HepG2 (cell line): ENCODE measurements around the gene AGBL1. TPM values are rescaled to one million over a fixed set of nuclear protein-coding genes. Genes with fewer than 3 reads are reported as not detected.

Experiments
- ATAC-seq: fragments of 200-7000 bp; cut with Tn5 transposase; 3 replicates; pipeline ENCODE4 v1.9.1; 2020; ENCODE audit warnings: mild to moderate bottlenecking, moderate library complexity
- BruUV-seq: library from RNA; stranded (reverse); fragments of 400-500 nt; replicated peaks from 2 replicates; lab custom pipeline; 2021; lab: Mats Ljungman, UMichigan
- CTCF ChIA-PET: fragments of 300-600 bp; formaldehyde crosslinking; extraction: SDS; loops from one replicate; lab custom pipeline; 2021; ENCODE audit warnings: low total read pairs, inconsistent platforms, low intra/inter-chr PET ratio; lab: Yijun Ruan, JAX
- POLR2A ChIA-PET: fragments of 350-600 bp; sonication (Branson Sonifier 250); formaldehyde crosslinking; loops from one replicate; lab custom pipeline; 2020; ENCODE audit warnings: antibody characterized with exemption, inconsistent platforms; lab: Yijun Ruan, JAX
- DNase-seq: peaks from one replicate; pipeline ENCODE4 v3.0.0-alpha.2; 2015; ENCODE audit warnings: low spot score
- FAIRE-seq: peaks from 3 replicates; lab custom pipeline; 2011; peaks lifted over from hg19 to GRCh38; lab: Jason Lieb, UNC
- H2AFZ ChIP-seq: one replicate; pipeline ENCODE4 v1.6.1; 2011; ENCODE audit warnings: low read length, inconsistent platforms
- H3K27ac ChIP-seq: fragments of 300-600 bp; 3 replicates; pipeline ENCODE4 v1.8.0; 2011; ENCODE audit warnings: mixed run types, mild to moderate bottlenecking, mixed read lengths, low read length, inconsistent platforms; ENCODE audit not compliant: insufficient read depth; ENCODE audit errors: extremely low read length
- H3K27me3 ChIP-seq, 2 experiments: fragments of 200-600 bp in 1 of 2; 2 replicates in 1 of 2; 3 replicates in 1 of 2; pipeline versions ENCODE4 v1.6.0 to v1.8.0; 2011; ENCODE audit warnings: low read length in 2 of 2, mild to moderate bottlenecking in 2 of 2, moderate library complexity in 2 of 2, inconsistent platforms in 1 of 2; ENCODE audit not compliant: insufficient read depth in 2 of 2, control insufficient read depth in 1 of 2
- H3K36me3 ChIP-seq, 2 experiments: fragments of 200-600 bp in 1 of 2; replicated peaks in 1 of 2; 2 replicates in 1 of 2; 3 replicates in 1 of 2; pipeline versions ENCODE4 v1.5.1 to v1.8.0; 2011; ENCODE audit warnings: low read length in 2 of 2, inconsistent platforms in 1 of 2; ENCODE audit not compliant: insufficient read depth in 2 of 2, control insufficient read depth in 1 of 2
- H3K4me1 ChIP-seq: 2 replicates; pipeline ENCODE4 v1.5.1; 2012; ENCODE audit warnings: low read length, inconsistent platforms; ENCODE audit not compliant: insufficient read depth
- H3K4me2 ChIP-seq: 2 replicates; pipeline ENCODE4 v1.6.0; 2011; ENCODE audit warnings: low read depth, low read length, inconsistent platforms
- H3K4me3 ChIP-seq, 3 experiments: fragments of 200-600 bp in 1 of 3; sonication (generic), shearing (Covaris generic) in 1 of 3; replicated peaks in 1 of 3; 2 replicates each; pipeline ENCODE4 v1.5.1; 2011 to 2016; ENCODE audit warnings: low read length in 3 of 3, inconsistent platforms in 2 of 3, low read depth in 2 of 3, mild to moderate bottlenecking in 2 of 3, control low read depth in 1 of 3, mixed read lengths in 1 of 3; ENCODE audit not compliant: insufficient read depth in 1 of 3
- H3K79me2 ChIP-seq: one replicate; pipeline ENCODE4 v1.6.1; 2011; ENCODE audit warnings: low read length, inconsistent platforms; ENCODE audit not compliant: insufficient read depth
- H3K9ac ChIP-seq: 2 replicates; pipeline ENCODE4 v1.6.0; 2011; ENCODE audit warnings: mild to moderate bottlenecking, low read depth, low read length, inconsistent platforms; ENCODE audit not compliant: insufficient read depth
- H3K9me3 ChIP-seq: 2 replicates; pipeline ENCODE4 v1.5.1; 2012; ENCODE audit warnings: mild to moderate bottlenecking, low read length
- H4K20me1 ChIP-seq: 2 replicates; pipeline ENCODE4 v1.6.0; 2011; ENCODE audit warnings: inconsistent platforms, mild to moderate bottlenecking, low read length, moderate library complexity; ENCODE audit not compliant: insufficient read depth
- ELF1 ChIP-seq: sonication (generic); formaldehyde crosslinking; IDR thresholded peaks from 2 replicates; pipeline ENCODE4 v1.4.0; 2020; ENCODE audit warnings: missing genetic modification reagents
- FOSL1 ChIP-seq: sonication (generic); formaldehyde crosslinking; IDR thresholded peaks from 2 replicates; pipeline ENCODE4 v1.9.0; 2021; ENCODE audit warnings: missing genetic modification reagents, borderline replicate concordance
- GFI1 ChIP-seq: sonication (generic); formaldehyde crosslinking; IDR thresholded peaks from 2 replicates; pipeline ENCODE4 v1.5.0; 2020; ENCODE audit warnings: missing genetic modification reagents, mild to moderate bottlenecking, borderline replicate concordance
- HOXD1 ChIP-seq: sonication (generic); formaldehyde crosslinking; IDR thresholded peaks from 2 replicates; pipeline ENCODE4 v1.5.0; 2020; ENCODE audit warnings: missing genetic modification reagents
- RXRA ChIP-seq: sonication (generic); formaldehyde crosslinking; IDR thresholded peaks from 2 replicates; pipeline ENCODE4 v1.5.1; 2020; ENCODE audit warnings: missing genetic modification reagents
- RXRB ChIP-seq: IDR thresholded peaks from 2 replicates; pipeline ENCODE4 v1.6.1; 2016; ENCODE audit warnings: borderline replicate concordance, missing genetic modification reagents, missing compliant biosample characterization
- SIX4 ChIP-seq: sonication (generic); formaldehyde crosslinking; IDR thresholded peaks from 2 replicates; pipeline ENCODE4 v1.4.0; 2020; ENCODE audit warnings: missing genetic modification reagents
- SP2 ChIP-seq: sonication (generic); formaldehyde crosslinking; IDR thresholded peaks from 2 replicates; pipeline ENCODE4 v1.5.1; 2020; ENCODE audit warnings: mild to moderate bottlenecking, missing genetic modification reagents
- SUZ12 ChIP-seq: fragments of 150-350 bp; IDR thresholded peaks from 2 replicates; pipeline ENCODE4 v1.6.1; 2014; ENCODE audit warnings: low read depth, low read length
- U2AF2 ChIP-seq: fragments of 200-400 bp; formaldehyde crosslinking; IDR thresholded peaks from 2 replicates; pipeline ENCODE4 v1.6.1; 2017; ENCODE audit warnings: low read depth, mild to moderate bottlenecking, low read length
- ZNF503 ChIP-seq: sonication (generic); formaldehyde crosslinking; IDR thresholded peaks from 2 replicates; pipeline ENCODE4 v1.4.0; 2020; ENCODE audit warnings: missing genetic modification reagents
- ZNF550 ChIP-seq: sonication (generic); formaldehyde crosslinking; IDR thresholded peaks from 2 replicates; pipeline ENCODE4 v1.4.0; 2020; ENCODE audit warnings: mild to moderate bottlenecking, missing genetic modification reagents, borderline replicate concordance
- ZNF749 ChIP-seq: sonication (generic); formaldehyde crosslinking; IDR thresholded peaks from 2 replicates; pipeline ENCODE4 v1.8.0; 2022; ENCODE audit warnings: mild to moderate bottlenecking, missing genetic modification reagents, moderate library complexity, borderline replicate concordance
- ZNF790 ChIP-seq: sonication (generic); formaldehyde crosslinking; IDR thresholded peaks from 2 replicates; pipeline ENCODE4 v1.8.0; 2022; ENCODE audit warnings: missing genetic modification reagents, mild to moderate bottlenecking, borderline replicate concordance
- WGBS: methylation state at CpG from one replicate; pipeline ENCODE4 v1.1.6; 2017; ENCODE audit warnings: low lambda C conversion rate; 5-methylcytosine and 5-hydroxymethylcytosine counted together
- in situ Hi-C: cut with HindIII; loops from 2 replicates; pipeline ENCODE4 v1.10.0; 2017; ENCODE audit warnings: low pct_unique_long_range_greater_than_20kb; ENCODE audit not compliant: extremely low pct_ligation_motif_present
- intact Hi-C: fragments of 100-400 bp; cut with micrococcal nuclease; formaldehyde crosslinking; loops from one replicate; pipeline ENCODE4 v1.10.0; 2022; ENCODE audit not compliant: unreplicated experiment
- polyA plus RNA-seq, 8 experiments: library from polyadenylated mRNA; depleted of rRNA in 3 of 8; stranded (reverse) in 7 of 8; unstranded in 1 of 8; fragments of >200 nt; fragmentation: Illumina TruSeq in 4 of 8; extraction: Trizol in 4 of 8; gene quantifications; 2 replicates each; pipeline versions ENCODE4 v1.2.1 to v1.2.3, GENCODE V29; 2011 to 2016; ENCODE audit warnings: low read depth in 4 of 8, missing spikeins in 1 of 8, mixed read lengths in 1 of 8; ENCODE audit not compliant: insufficient read depth in 1 of 8
- total RNA-seq, 5 experiments: library from RNA; depleted of rRNA; stranded (reverse); fragments of >200 nt; fragmentation: Illumina TruSeq; extraction: Trizol; gene quantifications; 2 replicates each; pipeline ENCODE4 v1.2.3, GENCODE V29; 2016; ENCODE audit warnings: low read depth in 1 of 5
- TF ChIP-seq, protein P1 (sequence below): sonication (generic); formaldehyde crosslinking; IDR thresholded peaks from 2 replicates; pipeline ENCODE4 v1.4.0; 2020; ENCODE audit warnings: missing genetic modification reagents, borderline replicate concordance

Gene AGBL1
- total and polyA plus RNA-seq, 2 of the 13 experiments (the other 11 are each of a cell fraction or from before 2014, with no cell fraction given): 0.01 TPM; not detected in 1

DNA sequence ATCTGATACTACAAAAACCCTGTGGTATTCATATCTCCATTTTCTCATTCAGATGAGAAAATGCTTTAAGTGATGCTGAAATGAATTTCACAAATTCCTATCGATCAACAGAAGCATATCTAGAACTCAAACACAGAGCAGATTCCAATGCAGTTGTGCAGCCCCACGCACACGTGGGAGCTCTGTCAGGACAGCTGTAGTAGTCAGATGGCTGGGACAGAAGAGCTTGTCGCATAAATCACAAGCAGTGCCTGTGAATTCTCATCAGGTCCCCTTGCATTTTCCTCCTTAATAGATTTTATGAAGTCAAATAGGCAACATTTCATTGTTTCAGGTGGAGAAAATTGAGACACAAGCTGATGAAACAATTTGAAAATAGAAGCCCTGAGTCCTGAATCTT lies 792.3 kb downstream of the AGBL1 start:
- TF ChIP-seq ZNF749: no peak

DNA sequence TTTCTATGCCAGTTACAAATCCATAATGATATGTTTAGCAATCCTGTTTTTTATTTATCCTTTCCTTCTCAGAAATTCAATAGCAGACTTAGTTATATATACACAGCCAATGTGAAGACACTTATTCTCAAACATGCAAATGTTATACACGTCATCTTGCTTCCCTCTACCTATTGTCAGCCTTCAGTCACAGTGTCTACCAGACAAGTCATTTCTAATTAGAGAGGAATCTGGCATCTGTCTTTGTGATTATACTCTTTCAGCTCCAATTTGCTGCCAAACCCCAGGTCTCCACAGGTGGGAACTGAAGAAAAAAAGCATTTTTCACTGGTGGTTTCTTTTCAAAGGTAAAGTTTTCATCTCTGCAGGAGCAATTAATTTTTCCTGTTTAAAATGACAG lies 793.1 kb downstream of the AGBL1 start:
- H3K79me2 ChIP-seq: no peaks in the 10 kb centered on the region
- ChIA-PET CTCF (no interaction called here), POLR2A (no interaction called here)
- no peaks in the 10 kb centered on the region for H3K4me1 ChIP-seq
- intact Hi-C loops: no loop called here
- H3K27ac ChIP-seq: no peak overlapping the region
- WGBS: 26% methylated on average over 1 of the region's 1 CpG
- H4K20me1 ChIP-seq: no peaks in the 10 kb centered on the region
- no peak overlapping the region for H3K4me3 ChIP-seq
- H3K4me2 ChIP-seq: no peak overlapping the region
- ATAC-seq: no peak
- H3K9ac ChIP-seq: no peak overlapping the region
- DNase-seq: no peak
- no TSS peak for BruUV-seq
- H3K27me3 ChIP-seq: no peaks in the 10 kb centered on the region
- no peak for FAIRE-seq
- H3K36me3 ChIP-seq: no peaks in the 10 kb centered on the region
- in situ Hi-C loops: no loop called here
- peaks cover 82% of the 10 kb centered on the region for H3K9me3 ChIP-seq
- no peak overlapping the region for H2AFZ ChIP-seq
- TF ChIP-seq ZNF503 (CRISPR knock-in tag): no peak
- no peak for TF ChIP-seq ELF1 (CRISPR knock-in tag)
- TF ChIP-seq FOSL1 (CRISPR knock-in tag): no peak
- no peak for TF ChIP-seq HOXD1
- TF ChIP-seq RXRA (CRISPR knock-in tag): no peak
- no peak for TF ChIP-seq SIX4 (CRISPR knock-in tag)
- no peak for TF ChIP-seq ZNF790 (CRISPR knock-in tag)
- no peak for TF ChIP-seq GFI1 (CRISPR knock-in tag)
- no peak for TF ChIP-seq SP2 (CRISPR knock-in tag)
- no peak for TF ChIP-seq U2AF2
- no peak for TF ChIP-seq ZNF550 (CRISPR knock-in tag)
- TF ChIP-seq RXRB (CRISPR knock-in tag): no peak
- TF ChIP-seq, protein P1, sequence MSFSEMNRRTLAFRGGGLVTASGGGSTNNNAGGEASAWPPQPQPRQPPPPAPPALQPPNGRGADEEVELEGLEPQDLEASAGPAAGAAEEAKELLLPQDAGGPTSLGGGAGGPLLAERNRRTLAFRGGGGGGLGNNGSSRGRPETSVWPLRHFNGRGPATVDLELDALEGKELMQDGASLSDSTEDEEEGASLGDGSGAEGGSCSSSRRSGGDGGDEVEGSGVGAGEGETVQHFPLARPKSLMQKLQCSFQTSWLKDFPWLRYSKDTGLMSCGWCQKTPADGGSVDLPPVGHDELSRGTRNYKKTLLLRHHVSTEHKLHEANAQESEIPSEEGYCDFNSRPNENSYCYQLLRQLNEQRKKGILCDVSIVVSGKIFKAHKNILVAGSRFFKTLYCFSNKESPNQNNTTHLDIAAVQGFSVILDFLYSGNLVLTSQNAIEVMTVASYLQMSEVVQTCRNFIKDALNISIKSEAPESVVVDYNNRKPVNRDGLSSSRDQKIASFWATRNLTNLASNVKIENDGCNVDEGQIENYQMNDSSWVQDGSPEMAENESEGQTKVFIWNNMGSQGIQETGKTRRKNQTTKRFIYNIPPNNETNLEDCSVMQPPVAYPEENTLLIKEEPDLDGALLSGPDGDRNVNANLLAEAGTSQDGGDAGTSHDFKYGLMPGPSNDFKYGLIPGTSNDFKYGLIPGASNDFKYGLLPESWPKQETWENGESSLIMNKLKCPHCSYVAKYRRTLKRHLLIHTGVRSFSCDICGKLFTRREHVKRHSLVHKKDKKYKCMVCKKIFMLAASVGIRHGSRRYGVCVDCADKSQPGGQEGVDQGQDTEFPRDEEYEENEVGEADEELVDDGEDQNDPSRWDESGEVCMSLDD: no peak
- TF ChIP-seq SUZ12: no peak

More for the DNA sequence above, 792.3 kb downstream of the AGBL1 start:
- Histone ChIP-seq H3K9ac (no peak overlapping the region), H4K20me1 (no peaks in the 10 kb centered on the region), H3K4me3 (no peak overlapping the region), H3K27me3 (no peaks in the 10 kb centered on the region), H3K9me3 (peaks cover 82% of the 10 kb centered on the region), H3K79me2 (no peaks in the 10 kb centered on the region), H2AFZ (no peak overlapping the region), H3K36me3 (no peaks in the 10 kb centered on the region), H3K4me1 (no peaks in the 10 kb centered on the region), H3K4me2 (no peak overlapping the region), H3K27ac (no peak overlapping the region)
- DNase-seq (no peak), FAIRE-seq (no peak), ATAC-seq (no peak)
- in situ Hi-C loops (no loop called here), intact Hi-C loops (no loop called here)
- POLR2A ChIA-PET: no interaction called here
- 20% methylated on average over 4 of the region's 4 CpGs for WGBS
- CTCF ChIA-PET: no interaction called here
- no TSS peak for BruUV-seq
